ENCODE data around the gene KRTAP12-4. TPM values are rescaled to one million over a fixed set of nuclear protein-coding genes. Genes with fewer than 3 reads are reported as not detected.
"Not testable (repeated sequence)": the region's sequence is repeated elsewhere in the genome, so short reads cannot be mapped to it uniquely, and the experiment has no call there.

The KRTAP12-4 gene
- total RNA-seq, 1 experiment from 2014 or later: not detected

DNA sequence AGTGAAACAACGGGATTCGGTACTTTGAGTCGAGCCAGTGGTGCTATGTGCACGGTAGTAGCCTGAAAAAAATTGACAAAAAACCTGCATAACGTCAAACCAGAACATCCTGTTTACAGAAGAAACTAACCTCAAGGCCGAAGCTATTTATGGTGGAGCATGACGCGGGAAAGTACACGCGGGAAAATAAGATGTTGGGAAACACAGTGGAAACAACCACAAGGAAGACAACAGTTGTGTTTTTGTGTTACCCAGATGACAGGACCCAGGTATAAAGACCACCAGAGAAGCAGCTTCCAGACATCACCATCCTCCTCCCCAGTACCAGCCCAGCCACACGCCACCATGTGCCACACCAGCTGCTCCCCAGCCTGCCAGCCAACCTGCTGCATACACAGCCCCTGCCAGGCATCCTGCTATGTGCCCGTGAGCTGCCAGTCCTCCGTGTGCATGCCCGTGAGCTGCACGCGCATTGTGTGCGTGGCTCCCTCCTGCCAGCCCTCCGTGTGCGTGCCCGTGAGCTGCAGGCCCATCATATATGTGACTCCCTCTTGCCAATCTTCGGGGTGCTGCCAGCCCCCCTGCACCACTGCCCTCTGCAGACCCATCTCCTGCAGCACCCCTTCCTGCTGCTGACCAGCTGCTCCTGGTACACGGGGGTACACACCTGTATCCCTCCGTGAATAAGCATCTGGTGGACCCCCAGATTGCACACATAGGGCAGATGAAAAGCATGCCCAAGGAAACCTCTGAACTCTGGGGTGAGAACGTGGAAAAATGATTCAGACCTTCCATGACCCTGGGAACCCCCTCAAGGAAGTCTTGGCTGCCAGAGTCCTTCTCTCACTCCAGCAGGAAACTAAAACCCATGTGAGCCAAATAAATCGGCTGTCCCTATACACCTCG is 3.4 kb upstream of the KRTAP12-4 start, which contains the start of gene KRTAP12-3:
Gene KRTAP12-3, plus strand, starts transcription at position 298 of the 906 bp plus-strand sequence. Its CDS starts 48 bp downstream, at position 346.
- no peak for DNase-seq (ENCODE audit: low read depth)

DNA sequence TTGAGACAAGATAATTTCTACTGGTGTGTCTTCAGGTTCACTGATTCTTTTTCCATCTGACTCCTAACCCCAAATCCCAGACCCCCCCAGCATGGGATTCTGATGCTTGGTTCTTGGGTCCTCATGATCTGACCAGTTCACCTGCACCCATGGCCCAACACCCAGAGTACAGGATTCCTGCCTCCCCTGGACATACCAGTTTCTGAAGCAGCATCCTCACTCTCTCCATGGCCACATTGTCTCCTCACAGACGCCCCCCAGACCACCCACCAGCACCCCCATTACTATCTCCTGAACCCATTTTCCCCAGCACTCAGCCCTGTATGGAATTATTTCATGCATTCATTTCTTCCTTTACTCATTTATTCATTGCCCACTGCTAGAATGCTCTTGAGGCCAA is 2.4 kb upstream of the KRTAP12-4 start:
- no peak for DNase-seq (ENCODE audit: low read depth)

DNA sequence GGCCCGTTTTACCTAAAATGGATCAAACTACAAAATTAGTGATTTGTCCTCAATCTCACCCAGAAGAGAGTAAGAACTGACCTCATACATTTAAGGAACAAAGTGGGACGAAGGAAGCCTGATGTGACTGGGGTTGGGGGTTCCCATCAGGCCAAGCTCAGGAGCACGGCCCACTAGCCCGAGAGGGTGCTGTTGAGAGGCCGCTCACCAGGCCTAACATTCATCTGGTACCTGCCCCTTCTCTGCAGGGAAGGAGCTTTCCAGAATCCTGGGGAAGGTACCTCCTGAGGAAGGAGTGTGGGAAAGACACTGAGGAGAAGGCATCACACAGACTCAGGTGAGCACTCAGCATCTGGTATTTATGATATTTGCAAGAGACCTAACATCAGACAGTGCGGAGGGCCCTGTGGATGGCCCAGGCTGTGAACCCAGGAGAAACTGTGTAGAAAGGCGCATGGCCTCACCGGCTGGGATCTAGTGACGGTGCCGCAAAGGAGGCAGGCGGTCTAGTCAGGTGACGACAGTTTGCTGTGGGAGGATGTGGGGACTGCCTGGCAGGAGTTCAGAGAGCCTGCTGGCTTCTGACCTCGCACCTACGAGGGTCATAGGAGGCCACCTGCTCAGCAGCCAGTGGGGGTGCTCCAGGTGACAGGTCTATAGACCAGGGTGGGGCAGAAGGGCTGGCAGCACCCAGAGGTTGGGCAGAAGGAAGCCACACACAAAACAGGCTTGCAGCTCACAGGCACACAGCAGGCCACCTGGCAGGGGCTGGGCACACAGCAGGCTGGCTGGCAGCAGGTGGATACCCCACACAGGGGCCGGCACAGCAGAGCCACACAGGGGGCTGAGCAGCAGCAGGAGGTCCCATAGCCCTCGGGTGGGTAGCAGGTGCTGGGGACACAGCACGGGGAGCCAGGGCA is 543 bp downstream of the KRTAP12-4 start:
- DNase-seq (ENCODE audit: low read depth): no peak

DNA sequence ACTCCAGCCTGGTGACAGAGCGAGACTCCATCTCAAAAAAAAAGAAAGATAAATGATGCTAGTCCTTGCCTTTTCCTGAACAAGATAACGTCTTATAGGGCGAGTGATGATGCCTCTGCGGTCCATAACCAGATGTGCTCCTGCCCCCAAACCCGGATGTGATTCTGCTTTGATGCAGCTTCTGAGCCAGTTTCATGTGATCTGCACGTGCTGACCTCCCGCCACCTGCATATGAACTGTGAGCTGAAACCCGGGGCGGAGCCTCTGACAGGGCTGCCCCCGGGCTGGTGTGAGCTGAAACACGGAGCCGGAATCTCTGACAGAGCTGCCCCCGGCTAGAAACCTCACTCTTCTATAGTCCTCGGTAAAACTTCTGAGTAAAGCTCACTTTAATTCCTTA is 1.3 kb downstream of the KRTAP12-4 start:
- no peak for DNase-seq (ENCODE audit: low read depth)

DNA sequence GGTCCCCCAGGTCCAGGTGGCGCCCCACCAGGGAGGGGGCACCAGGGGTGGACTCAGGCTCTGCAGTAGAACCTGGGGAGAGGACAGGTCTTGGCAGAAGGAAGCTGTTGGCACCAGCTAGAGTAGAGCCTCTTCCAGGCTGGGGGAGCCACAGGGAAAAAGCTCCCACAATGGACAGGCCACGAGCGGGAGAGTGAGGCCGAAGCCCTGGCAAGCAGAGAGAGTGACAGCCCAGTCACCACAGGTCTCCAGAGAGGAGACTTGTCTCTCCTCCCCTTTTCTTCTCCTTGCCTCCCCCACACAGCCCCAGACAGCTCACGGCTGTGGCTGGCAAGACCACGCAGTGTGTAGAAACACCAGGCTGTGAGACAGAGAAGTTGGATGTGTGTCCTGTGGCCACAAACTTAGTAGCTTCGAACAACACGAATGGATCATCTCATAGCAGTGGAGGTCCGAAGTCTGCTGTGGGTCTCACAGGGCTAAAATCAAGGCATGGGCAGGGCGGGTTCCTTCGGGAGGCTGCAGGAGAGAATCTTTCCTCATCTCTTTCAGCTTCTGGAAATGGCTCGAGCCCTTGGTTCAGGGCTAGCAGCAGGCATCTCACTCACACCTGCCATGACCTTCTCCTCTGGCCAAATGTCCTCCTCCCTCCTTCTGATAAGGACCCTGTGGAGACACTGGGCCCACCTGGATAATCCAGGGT is 3.3 kb downstream of the KRTAP12-4 start:
- no peak for DNase-seq (ENCODE audit: low read depth)

DNA sequence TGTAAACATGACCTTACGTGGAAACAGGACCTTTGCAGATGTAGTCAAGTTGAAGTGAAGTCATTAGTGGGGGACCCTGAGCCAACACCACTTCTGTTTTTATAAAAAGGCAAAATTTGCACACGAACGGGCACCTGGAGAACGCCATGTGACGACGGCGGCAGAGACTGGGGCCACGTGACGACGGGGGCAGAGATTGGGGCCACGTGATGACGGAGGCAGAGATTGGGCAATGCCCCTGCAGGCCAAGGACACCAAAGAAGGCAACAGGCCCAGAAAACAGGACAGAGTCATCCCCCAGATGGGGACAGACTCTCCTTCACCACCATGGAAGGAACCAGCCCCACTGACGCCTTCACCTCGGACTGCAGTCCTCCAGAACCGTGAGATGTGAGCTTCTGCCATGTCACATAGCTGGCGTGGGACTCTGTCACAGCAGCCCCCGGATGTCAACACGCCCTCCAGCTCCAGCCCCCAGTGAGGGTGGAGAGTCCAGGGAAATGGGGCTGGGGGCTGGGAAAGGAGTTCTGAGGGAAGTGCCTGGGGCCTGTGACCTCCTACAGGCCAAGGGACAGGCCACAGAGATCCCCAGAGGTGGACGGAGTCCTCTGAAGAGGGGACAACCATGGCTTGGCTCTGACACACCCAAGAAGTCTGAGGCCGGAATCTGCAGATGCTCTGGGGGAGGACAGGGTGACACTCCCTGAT is 4.0 kb downstream of the KRTAP12-4 start:
- DNase-seq (ENCODE audit: low read depth): no peak

DNA sequence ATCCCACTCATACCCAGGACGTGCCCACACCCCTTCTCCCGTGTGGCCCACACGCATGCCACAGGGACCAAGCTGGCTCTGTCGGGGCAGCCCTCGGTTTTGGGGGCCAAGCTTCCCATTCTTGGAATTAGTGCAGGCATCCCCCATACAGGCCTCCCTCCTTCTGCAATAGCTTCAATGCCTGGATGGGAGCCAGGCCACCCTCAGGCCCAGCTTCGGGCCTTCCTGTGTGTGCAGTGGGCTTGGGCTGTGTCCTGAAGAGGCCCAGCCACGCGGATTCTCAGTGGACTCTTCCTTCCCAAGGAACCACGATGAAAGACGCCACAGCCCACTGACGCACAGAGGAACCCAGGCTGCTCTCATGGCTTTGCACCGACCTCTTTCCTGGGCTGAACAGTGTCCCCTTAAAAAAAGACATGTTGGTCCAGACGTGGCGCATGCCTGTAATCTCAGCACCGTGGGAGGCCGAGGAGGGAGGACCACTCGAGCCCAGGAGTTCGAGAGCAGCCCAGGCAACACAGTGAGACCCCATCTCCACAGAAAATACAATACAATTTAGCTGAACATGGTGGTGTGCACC is 4.8 kb downstream of the KRTAP12-4 start:
- DNase-seq (ENCODE audit: low read depth): no peak

DNA sequence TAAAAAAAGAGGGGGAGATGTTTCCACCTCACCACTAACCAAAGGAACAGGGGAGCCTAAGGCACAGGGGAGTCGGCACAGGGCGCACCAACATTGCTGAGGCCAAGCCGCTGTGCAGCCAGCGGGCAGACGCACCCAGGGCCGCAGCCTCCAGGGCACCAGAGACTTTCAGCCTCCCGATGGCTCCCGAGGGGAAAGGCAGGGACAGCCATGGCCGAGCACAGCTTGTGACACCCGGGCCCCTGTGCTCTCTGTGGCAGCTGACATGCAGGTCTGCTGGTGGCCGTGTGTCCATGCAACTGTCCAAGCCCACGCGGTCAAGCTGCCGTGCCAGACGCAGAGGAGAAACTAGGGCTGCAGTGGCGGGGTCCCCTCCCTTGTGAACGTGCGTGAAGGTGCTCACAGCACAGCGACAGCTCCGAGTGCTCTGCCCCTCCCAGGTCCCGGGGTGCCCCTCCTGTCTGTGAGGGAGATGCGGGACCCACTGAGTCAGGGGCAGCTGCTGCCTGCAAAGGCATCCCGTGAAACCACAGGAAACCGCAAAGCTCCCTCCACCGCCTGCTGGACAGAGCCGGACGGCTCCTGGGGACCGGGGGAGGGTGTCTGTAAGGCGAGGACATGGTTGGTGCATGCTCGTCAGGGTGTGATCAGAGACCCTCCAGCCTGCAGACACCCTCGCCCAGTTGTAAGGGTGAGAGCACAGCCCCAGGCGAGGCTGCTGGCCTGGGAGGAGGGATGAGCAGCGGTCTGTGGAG is 5.7 kb downstream of the KRTAP12-4 start:
- no peak for DNase-seq (ENCODE audit: low read depth)

DNA sequence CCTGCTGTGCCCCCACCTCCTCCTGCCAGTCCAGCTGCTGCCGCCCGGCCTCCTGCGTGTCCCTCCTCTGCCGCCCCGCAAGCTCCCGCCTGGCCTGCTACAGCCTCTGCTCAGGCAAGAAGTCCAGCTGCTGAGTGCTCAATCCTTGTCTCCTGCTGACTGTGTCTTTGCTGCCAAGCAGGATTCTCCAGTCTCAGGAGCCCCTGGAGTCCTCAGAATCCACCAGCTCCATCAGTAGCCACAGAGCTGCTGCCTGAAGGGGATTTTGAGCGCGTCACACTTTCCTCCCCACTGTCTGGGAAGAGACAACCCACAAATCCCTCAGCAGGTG is 7.3 kb downstream of the KRTAP12-4 start:
- no peak for DNase-seq (ENCODE audit: low read depth)

DNA sequence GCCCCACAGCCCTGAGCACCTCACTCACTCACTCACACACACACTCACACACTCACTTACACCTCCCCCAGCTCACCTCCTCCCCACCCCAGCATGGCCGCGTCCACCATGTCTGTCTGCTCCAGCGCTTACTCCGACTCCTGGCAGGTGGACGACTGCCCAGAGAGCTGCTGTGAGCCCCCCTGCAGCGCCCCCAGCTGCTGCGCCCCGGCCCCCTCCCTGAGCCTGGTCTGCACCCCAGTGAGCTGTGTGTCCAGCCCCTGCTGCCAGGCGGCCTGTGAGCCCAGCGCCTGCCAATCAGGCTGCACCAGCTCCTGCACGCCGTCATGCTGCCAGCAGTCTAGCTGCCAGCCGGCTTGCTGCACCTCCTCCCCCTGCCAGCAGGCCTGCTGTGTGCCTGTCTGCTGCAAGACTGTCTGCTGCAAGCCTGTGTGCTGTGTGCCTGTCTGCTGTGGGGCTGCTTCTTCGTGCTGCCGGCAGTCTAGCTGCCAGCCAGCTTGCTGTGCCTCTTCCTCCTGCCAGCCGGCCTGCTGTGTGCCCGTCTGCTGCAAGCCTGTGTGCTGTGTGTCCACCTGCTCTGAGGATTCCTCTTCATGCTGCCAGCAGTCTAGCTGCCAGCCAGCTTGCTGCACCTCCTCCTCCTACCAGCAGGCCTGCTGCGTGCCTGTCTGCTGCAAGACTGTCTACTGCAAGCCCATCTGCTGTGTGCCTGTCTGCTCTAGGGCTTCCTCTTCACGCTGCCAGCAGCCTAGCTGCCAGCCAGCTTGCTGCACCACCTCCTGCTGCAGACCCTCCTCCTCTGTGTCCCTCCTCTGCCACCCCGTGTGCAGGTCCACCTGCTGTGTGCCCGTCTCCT is 7.9 kb downstream of the KRTAP12-4 start, which contains the start of gene KRTAP10-11:
Gene KRTAP10-11, plus strand, starts transcription at position 49 of the 856 bp plus-strand sequence. Its CDS starts 45 bp downstream, at position 94.
- not testable (repeated sequence) for DNase-seq (ENCODE audit: low read depth)

DNA sequence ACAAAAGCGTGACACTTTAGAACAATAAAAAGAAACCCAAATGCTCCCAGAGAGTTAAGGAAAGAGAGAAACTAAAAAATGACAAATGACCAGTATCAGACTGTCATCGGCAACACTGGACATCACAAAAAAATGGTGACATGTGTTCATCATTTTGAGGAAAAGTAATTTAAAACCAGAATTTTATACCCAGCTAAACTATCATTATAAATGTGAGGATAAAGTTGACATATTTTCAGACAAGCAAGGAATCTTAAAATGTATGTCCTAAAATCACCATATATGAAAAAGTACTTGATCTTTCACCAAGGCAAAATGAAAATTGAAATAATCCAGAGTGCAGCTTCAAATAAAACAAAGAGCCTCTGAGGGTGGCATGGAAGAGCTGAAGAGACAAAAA is 9.6 kb downstream of the KRTAP12-4 start:
- no peak for DNase-seq (ENCODE audit: low read depth)

DNA sequence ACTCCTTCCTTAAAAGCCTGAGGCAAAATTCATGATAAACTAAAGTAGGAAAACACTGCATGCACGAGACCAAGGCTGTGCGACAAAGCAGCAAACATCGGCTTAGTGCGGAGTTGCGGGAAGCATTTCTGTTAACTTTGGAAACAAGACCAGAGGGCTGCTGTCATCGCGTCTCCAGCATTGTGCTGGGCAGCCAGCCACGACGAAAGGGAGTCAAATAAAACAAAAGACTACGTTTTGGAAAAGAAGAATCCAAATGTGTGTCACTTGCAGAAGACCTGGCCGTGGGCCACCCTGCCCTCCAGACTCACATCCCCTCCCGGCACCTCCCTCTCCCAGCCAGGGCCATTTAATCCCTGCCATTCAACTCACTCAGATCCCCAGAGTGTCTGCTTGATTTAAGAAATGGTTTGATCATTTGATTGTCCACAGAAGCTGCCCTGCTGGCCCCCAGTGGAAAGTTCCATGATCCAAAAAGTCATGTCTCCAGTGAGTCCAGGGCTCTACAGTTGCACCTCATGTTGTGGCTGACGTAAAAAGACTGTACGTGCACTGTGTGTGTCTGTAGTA is 10.6 kb downstream of the KRTAP12-4 start:
- no peak for DNase-seq (ENCODE audit: low read depth)

DNA sequence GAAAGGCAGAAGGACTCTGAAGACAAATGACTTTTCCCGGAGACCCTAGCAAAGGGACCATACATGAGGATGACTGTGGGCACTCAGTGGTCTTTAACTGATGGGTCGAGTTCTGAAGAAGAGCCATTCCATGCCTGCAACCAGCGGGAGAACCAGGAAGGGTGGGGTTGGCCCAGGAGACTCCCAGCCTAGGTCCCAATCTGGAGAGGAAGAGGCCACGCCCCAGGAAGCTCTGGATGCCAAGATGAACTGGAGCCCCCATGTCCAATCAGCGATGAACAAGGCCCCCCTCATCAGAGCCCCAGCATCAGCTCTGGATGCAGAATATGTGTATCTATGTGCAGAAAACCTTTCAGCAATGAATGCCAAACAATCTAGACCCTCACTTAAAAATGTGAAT is 13.7 kb downstream of the KRTAP12-4 start:
- no peak for DNase-seq (ENCODE audit: low read depth)

DNA sequence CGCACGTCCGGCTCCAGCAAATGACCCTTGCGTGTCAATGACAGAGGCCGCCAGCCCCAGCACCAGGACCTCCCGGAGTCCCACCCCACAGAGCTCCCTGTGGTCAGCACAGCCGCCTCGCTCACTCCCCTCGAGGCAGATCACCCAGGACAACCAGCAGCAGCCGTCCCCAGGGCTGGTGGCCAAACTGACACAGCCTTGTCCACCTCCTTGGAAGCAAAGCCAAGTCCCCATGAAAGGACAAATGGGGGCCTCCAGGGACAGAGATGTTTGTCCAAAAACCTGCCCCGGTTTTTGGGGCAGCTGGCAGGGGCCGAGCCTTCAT is 15.2 kb downstream of the KRTAP12-4 start:
- no peak for DNase-seq (ENCODE audit: low read depth)

DNA sequence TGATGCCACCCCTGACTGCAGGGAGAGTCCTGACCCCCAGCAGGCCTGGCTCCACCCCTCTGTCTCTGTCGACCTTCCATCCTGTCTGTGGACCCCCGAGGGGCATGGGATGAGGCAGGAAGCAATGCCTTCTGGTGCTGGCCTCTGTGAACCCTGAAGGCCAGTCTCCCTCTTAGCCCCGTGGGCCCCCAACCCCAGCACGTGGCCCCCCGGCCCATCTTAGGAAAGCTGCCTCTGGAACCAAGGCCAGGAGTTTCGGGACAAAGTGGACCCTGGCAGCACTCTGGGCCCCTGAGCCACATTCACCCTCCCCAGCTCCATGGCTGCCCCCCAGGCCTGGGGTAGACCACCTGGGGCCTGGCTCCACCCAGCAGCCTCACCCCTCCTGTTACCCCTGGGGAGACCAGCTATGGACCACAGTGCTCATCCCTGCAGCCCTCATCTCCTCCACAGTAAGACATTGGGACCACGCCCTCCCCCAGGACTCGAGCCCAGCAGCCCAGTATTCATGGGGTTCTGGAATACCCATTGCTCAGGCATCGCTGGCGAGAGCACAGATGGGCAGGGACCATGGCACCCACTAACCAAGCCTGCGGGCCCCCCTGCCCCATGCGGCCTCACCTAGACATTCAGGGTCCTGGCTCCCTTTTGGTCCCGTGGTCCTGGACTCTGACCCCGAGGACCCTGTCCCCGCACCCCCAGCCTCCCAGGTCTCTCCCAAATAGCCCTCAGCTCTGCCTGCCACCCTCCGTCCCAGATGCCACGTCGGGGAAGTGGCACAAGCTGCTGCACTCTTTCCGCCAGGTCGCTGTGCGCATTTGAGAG is 15.7 kb downstream of the KRTAP12-4 start:
- DNase-seq (ENCODE audit: low read depth): not testable (repeated sequence)

DNA sequence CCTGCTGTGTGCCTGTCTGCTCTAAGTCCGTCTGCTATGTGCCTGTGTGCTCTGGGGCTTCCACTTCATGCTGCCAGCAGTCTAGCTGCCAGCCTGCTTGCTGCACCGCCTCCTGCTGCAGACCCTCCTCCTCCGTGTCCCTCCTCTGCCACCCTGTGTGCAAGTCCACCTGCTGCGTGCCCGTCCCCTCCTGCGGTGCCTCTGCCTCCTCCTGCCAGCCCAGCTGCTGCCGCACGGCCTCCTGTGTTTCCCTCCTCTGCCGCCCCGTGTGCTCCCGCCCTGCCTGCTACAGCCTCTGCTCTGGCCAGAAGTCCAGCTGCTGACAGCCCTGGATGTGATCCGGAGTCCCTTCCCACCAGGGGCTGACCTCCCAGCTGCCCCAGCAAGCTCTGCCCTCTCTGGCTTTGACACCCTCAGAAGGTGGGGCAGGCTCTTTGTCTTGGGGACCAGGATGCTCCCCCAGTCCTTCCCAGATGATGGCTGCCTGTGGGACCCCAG is 16.6 kb downstream of the KRTAP12-4 start:
- not testable (repeated sequence) for DNase-seq (ENCODE audit: low read depth)

DNA sequence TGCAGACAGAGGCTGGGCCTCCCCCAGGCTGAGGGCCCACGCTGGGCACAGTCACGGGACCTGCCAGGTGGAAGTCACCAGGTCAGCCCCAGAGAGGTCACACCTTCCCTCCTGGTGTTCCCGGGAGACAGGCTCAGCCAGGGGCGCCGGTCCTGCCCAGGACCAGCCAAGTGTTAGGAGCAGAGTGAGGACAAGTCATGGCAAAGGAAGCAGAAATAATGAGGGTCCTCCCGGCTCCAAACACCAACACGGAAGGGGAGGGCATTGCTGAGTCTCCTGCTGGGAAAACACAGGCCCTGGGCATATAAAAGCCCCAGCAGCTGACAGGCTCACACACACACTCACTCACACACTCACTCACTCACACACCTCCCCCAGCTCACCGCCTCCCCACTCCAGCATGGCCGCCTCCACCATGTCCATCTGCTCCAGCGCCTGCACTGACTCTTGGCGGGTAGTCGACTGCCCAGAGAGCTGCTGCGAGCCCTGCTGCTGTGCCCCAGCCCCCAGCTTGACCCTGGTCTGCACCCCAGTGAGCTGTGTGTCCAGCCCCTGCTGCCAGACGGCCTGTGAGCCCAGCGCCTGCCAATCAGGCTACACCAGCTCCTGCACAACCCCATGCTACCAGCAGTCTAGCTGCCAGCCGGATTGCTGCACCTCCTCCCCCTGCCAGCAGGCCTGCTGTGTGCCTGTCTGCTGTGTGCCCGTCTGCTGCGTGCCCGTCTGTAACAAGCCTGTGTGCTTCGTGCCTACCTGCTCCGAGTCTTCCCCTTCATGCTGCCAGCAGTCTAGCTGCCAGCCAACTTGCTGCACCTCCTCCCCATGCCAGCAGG is 17.2 kb downstream of the KRTAP12-4 start, which contains the start of gene KRTAP10-10:
Gene KRTAP10-10, plus strand, starts transcription at position 339 of the 833 bp plus-strand sequence. Its CDS starts 62 bp downstream, at position 401.
- no peak for DNase-seq (ENCODE audit: low read depth)
